Left hindlimb (tissue), 1 donor: ENCODE results near the gene HDAC9.
A peak's percentile ranks its signal among the peaks of the same experiment; 100 is the strongest.

ENCODE experiments used
- DNase-seq: peaks from one replicate; pipeline ENCODE4 v3.0.0-alpha.2; 2018

The HDAC9 gene

GRCh38 chr7:18753972-18754610 lies 258.5 kb downstream of the HDAC9 start:
- DNase-seq: no peak

DNA sequence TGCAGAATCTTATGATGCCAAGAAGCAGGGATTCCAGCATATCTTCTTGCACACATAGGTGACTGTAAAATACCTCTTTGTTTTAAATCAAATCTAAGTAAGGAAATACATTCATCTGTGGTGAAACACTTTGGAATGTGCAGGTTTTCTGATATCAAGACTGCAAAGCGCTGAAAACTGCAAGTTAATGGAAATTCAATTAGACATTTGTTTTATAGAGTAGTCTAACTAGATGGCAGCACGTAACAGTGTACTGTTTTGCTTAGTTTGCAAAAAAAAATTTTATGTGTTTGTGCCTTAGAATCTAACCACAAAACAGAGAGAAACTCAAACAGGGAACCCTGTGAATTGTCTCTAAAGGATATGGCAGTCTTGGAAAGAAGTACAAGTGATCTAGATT lies 259.2 kb downstream of the HDAC9 start:
- DNase-seq: no peak

- no peak for DNase-seq
These were observed 260.2 kb downstream of the HDAC9 start for GRCh38 chr7:18755793-18756192.

DNA sequence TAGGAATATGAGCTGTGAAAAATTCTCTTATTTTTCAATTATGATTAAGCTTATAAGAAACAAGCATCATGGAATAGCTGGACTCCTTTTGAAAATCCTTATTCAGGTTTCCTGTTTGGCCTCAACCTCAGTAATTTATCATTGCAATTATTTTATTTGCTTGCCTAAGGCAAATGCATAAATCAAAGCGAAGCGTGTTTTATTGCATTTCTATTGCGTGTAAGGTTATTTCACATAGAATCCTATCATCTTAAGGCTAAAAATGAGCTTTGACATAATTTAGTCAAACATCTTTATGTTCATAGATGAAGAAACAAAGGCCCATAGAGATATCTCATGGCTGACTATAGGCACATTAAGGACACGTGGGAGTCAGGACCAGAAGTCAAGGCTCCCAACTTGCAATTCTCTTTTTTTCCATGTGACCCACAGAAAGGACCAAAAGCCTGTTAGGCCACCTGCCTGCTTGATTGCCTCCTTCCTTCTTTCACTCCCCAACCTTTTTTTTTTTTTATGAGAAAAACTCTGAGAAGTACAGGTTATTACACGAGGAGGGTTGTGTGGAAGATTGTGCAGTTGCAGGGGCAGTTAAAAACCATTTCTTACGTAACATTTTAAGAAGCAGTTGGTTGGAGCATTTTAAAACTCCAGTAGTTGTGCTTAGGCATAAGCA lies 261.0 kb downstream of the HDAC9 start:
- no peak for DNase-seq

- no peak for DNase-seq
These were observed 264.5 kb downstream of the HDAC9 start for GRCh38 chr7:18760046-18760445.

DNA sequence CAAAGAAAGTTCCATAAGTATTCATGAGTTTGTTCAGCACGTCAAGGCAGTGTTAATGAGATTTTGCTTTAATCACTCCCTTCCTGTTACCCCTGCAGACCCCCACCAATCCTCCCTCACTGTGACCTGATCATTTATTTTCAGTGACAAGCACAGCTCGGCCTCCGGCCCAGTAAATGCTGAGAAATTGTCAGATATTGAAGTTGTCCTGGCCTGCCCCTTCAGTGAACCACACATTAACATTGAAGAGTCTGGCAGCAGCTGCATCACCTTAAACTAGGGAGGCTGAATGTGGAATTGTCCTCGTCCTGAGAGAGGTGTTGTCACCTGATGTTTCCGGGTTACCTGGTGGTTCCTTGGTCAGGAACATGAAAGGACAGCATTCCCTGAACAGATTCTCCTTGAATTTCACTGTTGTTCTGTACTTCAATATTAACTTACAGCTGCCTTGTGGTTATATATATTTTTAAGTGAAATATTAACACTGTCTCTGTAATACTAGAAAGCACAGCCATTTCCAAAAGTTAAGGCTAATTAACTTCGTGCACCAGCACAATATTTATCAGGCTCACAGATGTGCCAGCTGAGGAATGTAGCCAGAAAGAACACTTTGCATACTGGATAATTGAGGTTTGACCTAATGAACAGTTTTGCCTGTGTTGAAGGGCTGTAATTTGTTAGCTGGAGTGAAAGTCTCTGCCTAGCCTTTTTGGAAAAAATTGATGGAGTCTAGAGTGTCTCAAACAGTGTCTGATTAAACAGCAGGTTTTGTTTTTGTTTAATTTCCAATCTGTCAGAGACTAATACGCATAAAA lies 265.3 kb downstream of the HDAC9 start:
- DNase-seq: no peak

GRCh38 chr7:18762189-18762588 lies 266.6 kb downstream of the HDAC9 start:
- DNase-seq: no peak

- DNase-seq: no peak
These were observed 272.7 kb downstream of the HDAC9 start for GRCh38 chr7:18768256-18768655.

DNA sequence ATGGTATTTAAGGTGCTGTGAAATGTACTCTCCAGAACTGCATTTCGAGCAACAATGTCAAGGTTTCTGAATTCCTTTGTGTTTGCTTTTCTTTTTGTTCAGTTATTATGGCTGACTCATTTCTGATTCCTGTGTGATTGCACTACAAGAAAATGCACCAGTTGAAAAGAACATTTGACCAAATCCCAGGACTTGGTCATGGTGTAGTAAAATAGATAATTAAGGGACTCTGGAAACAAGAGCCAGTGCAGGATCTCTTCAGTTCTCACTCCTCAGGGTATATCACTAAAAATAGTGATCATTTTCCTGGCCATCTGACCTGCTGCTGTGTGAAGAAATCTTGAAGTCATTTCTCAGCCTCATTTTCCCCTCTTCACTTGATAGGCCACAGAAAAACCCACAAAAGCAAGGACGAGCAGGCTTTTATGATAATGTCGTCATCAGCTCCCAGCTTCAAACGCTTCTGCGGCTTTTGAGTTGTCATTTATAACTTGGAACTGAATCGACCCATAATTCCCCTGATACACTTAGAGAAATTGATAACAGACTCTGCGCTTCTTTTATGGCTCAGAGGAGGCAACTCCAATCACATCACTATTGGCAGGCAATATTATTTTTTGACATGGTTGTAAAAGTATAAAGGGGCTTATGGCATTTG lies 274.7 kb downstream of the HDAC9 start:
- DNase-seq: no peak

DNA sequence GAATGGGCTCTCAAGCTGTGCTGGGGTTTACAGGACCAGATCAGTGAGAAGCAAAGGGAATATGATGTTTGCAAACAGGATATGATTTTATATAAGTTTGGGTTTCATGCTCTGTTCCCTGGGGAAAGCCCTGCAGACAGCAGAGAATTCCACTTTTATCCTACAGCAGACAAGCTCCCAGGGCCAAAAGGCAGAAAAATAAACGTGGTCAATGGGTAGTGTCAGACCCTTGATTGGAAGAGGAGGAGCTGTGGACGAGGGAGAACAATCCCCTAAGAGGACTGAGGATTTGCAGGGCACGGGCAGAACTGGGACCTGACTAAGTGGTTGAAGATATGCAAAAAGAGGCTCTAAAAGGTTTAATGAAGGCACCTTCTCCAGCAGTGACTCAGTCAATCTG lies 275.3 kb downstream of the HDAC9 start:
- no peak for DNase-seq

DNA sequence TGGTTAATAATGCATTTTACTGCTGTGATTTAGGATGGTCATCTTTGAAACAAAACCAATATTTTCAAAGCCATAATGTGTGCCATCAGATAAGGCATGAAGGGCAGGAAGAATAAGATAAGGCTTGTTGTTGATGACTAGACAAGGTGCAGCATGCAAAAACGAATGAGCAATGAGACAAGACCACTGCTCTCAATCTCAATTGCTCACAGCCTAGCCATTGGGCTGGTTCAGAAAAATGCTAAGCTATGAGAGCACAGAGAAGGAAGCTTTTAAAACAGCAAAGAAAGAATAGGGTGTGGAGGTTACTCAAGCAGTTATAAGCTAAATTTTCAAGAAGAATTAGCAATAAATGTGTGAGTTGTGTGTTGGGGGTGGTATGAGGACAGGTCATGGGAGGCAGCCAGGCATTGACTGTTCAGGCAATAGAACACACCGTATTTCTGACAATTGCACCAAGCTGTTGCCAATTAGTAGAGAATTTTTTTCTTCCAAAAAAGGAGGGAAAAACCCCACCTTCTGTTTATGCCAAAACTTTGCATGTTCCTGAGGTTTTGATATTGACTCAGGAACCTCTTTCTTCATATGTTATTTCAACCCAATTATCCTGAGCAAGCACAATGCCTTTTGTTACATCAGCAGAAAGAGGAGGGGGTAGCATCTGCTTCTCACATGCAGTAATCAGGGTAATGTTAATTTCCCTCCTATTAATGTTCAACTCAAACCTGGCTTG lies 276.5 kb downstream of the HDAC9 start:
- DNase-seq: no peak

GRCh38 chr7:18772567-18772965 lies 277.0 kb downstream of the HDAC9 start:
- no peak for DNase-seq

DNA sequence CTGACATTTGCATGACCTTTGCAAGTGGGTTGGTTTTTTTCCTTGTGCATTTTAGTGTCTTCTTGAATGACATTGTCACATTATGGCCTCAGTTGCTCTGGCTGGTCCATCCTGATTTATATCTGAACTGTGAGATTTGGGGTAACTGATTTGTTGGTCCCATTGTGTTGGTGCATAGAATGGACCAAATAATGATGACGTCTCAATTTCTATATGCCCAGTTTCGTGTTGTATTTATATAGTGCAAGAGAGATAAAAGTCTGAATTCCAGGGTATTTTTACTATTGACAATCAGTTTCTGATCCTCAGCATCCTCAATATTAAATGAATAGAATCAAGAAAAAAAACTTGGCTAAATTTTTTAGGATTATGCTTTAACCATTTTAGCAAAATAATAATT lies 281.8 kb downstream of the HDAC9 start:
- no peak for DNase-seq

- no peak for DNase-seq
These were observed 283.0 kb downstream of the HDAC9 start for GRCh38 chr7:18778594-18778993.

GRCh38 chr7:18780266-18780665 lies 284.7 kb downstream of the HDAC9 start:
- no peak for DNase-seq

DNA sequence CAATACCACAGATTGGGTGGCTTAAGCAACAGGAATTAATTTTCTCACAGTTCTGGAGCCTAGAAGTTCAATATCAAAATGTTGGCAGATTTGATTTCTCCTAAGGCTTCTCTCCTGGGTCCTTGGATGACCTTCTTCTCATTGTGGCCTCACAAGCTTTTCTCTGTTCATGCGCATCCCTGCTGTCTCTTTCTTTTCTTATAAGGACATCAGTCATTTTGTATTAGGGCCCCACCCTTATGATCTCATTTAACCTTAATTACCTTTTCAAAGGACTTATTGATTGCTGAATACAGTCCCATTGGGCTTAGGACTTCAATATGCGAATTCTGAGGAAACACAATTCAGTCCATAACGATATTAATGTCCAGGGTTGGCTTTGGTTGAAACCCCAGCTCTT lies 285.4 kb downstream of the HDAC9 start:
- DNase-seq: no peak

- DNase-seq: no peak
These were observed 290.7 kb downstream of the HDAC9 start for GRCh38 chr7:18786196-18786727.

GRCh38 chr7:18786796-18787195 lies 291.2 kb downstream of the HDAC9 start:
- DNase-seq: no peak

- peak; percentile 30 for DNase-seq
These were observed 292.5 kb downstream of the HDAC9 start for GRCh38 chr7:18788026-18788425.

- peak; percentile 36 for DNase-seq
These were observed 297.5 kb downstream of the HDAC9 start for GRCh38 chr7:18792871-18793595.

DNA sequence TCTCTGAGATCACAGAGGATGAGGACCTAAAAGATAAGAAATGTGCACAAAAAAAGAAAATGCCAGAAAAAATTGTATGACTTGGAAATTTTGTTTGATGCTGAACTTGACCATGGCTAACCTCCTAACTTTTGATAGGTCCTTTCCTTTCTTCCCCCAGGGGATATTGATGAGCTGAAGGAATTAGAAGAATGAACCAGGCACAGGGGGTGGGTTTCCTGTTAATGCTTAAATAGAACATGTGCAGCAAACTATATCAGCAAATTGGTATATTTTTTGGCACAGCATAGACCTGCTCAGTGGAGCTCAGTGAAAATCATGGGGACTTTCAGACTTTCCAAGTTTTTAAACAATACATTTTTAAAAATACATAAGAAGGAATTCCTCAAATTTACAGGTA lies 300.7 kb downstream of the HDAC9 start:
- DNase-seq: no peak
